ENCODE data around the gene TLE1.

DNA sequence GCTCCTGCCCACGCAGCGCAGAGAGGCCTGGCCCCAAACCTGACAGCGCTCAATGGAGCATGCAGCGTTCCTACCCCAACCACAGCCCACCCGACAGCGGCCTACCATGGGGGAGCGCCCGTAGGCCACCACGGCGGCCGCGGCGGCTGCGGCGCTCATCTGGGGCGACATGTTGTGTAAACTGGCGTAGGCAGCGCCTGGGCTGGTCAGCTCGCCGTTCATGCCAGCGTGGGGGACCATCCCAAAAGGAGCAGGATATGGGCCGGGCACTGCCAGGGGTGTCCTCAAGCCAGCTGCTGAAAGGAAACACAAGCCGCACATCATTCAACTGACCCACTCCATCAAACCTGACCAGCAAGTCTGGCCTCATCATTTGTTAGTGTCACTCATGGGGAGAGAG is 77.7 kb downstream of the TLE1 start:
- TF ChIP-seq, protein P1, sequence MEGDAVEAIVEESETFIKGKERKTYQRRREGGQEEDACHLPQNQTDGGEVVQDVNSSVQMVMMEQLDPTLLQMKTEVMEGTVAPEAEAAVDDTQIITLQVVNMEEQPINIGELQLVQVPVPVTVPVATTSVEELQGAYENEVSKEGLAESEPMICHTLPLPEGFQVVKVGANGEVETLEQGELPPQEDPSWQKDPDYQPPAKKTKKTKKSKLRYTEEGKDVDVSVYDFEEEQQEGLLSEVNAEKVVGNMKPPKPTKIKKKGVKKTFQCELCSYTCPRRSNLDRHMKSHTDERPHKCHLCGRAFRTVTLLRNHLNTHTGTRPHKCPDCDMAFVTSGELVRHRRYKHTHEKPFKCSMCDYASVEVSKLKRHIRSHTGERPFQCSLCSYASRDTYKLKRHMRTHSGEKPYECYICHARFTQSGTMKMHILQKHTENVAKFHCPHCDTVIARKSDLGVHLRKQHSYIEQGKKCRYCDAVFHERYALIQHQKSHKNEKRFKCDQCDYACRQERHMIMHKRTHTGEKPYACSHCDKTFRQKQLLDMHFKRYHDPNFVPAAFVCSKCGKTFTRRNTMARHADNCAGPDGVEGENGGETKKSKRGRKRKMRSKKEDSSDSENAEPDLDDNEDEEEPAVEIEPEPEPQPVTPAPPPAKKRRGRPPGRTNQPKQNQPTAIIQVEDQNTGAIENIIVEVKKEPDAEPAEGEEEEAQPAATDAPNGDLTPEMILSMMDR (IDR thresholded peaks at IDR 0.05 in 2 of 3, conservative IDR thresholded peaks at IDR 0.05 in 1 of 3; ENCODE audit: control insufficient read depth in 2 of 3, extremely low read depth in 1 of 3, insufficient read depth in 1 of 3, low read depth in 3 of 3, low read length in 3 of 3): no peak
- TF ChIP-seq LARP7 (IDR thresholded peaks at IDR 0.05) (no peak), NR2C2 (IDR thresholded peaks at IDR 0.05; ENCODE audit: borderline replicate concordance, control insufficient read depth, insufficient read length, low read depth) (no peak), POLR2A (IDR thresholded peaks at IDR 0.05; ENCODE audit: low read depth, low read length) (no peak)

Data from GM12878 (cell line).